ENCODE results near the gene IL10. TPM values are rescaled to one million over a fixed set of nuclear protein-coding genes. Genes with fewer than 3 reads are reported as not detected.

IL10 gene
- not detected in 2 replicates for total RNA-seq
- not detected in 2 replicates for polyA plus RNA-seq

DNA sequence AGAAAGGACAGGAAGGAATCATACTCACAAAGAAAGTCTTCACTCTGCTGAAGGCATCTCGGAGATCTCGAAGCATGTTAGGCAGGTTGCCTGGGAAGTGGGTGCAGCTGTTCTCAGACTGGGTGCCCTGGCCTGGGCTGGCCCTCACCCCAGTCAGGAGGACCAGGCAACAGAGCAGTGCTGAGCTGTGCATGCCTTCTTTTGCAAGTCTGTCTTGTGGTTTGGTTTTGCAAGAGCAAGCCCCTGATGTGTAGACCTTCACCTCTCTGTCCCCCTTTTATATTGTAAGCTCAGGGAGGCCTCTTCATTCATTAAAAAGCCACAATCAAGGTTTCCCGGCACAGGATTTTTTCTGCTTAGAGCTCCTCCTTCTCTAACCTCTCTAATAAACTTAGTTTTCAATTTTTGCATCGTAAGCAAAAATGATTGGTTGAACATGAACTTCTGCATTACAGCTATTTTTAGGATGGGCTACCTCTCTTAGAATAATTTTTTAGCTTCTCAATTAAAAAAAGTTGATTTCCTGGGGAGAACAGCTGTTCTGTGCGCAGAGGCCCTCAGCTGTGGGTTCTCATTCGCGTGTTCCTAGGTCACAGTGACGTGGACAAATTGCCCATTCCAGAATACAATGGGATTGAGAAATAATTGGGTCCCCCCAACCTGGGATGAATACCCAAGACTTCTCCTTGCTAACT lies at the start of gene IL10:
Gene IL10, minus strand, starts transcription at position 252 of the 695 bp plus-strand sequence. Its CDS starts 59 bp downstream, at position 193.
- H3K4me3 ChIP-seq, result no peak within 1 kb of the TSS
- H3K9me3 ChIP-seq (ENCODE audit: low read depth), result no peaks in the 10 kb centered on the region
- TF ChIP-seq CTCF (IDR thresholded peaks at IDR 0.05; ENCODE audit: low read depth, low read length), result no peak

GRCh38 chr1:206821493-206821892 lies 49.2 kb upstream of the IL10 start:
- Histone ChIP-seq H3K36me3 (no peaks in the 10 kb centered on the region), H3K4me3 (no peak overlapping the region), H3K27me3 (no peaks in the 10 kb centered on the region), H3K4me1 (ENCODE audit: low read depth) (peaks cover 11% of the 10 kb centered on the region), H3K9me3 (ENCODE audit: low read depth) (no peaks in the 10 kb centered on the region), H3K27ac (no peak overlapping the region)
- TF ChIP-seq CTCF (IDR thresholded peaks at IDR 0.05; ENCODE audit: low read depth, low read length), result no peak
- DNase-seq (ENCODE audit: low read depth in 1 of 2, low spot score in 1 of 2), result no peak

More for the DNA sequence above, at the start of gene IL10:
- no peaks in the 10 kb centered on the region for H3K4me1 ChIP-seq (ENCODE audit: low read depth)
- no peak for DNase-seq (ENCODE audit: low read depth in 1 of 2, low spot score in 1 of 2)
- H3K36me3 ChIP-seq, result no peaks in the 10 kb centered on the region
- H3K27me3 ChIP-seq, result no peaks in the 10 kb centered on the region
- no peak within 1 kb of the TSS for H3K27ac ChIP-seq

GRCh38 chr1:206816390-206817287 lies 44.3 kb upstream of the IL10 start:
- Histone ChIP-seq H3K27me3 (no peaks in the 10 kb centered on the region), H3K9me3 (ENCODE audit: low read depth) (no peaks in the 10 kb centered on the region), H3K36me3 (no peaks in the 10 kb centered on the region), H3K4me3 (no peak overlapping the region), H3K27ac (no peak overlapping the region), H3K4me1 (ENCODE audit: low read depth) (peaks cover 8% of the 10 kb centered on the region)
- peak in 1 of 2 donors; percentile 89 for DNase-seq (ENCODE audit: low read depth in 1 of 2, low spot score in 1 of 2)
- no peak for TF ChIP-seq CTCF (IDR thresholded peaks at IDR 0.05; ENCODE audit: low read depth, low read length)

- TF ChIP-seq CTCF (IDR thresholded peaks at IDR 0.05; ENCODE audit: low read depth, low read length), result no peak
- Histone ChIP-seq H3K4me3 (no peak overlapping the region), H3K9me3 (ENCODE audit: low read depth) (no peaks in the 10 kb centered on the region), H3K27me3 (no peaks in the 10 kb centered on the region), H3K36me3 (no peaks in the 10 kb centered on the region), H3K4me1 (ENCODE audit: low read depth) (peaks cover 8% of the 10 kb centered on the region), H3K27ac (no peak overlapping the region)
- peak in 1 of 2 donors; percentile 88 for DNase-seq (ENCODE audit: low read depth in 1 of 2, low spot score in 1 of 2)
These were observed 42.5 kb upstream of the IL10 start for GRCh38 chr1:206814716-206815341.

- Histone ChIP-seq H3K4me1 (ENCODE audit: low read depth) (peaks cover 8% of the 10 kb centered on the region), H3K36me3 (no peaks in the 10 kb centered on the region), H3K27ac (no peak overlapping the region), H3K27me3 (no peaks in the 10 kb centered on the region), H3K9me3 (ENCODE audit: low read depth) (no peaks in the 10 kb centered on the region), H3K4me3 (no peak overlapping the region)
- TF ChIP-seq CTCF (IDR thresholded peaks at IDR 0.05; ENCODE audit: low read depth, low read length), result no peak
- DNase-seq (ENCODE audit: low read depth in 1 of 2, low spot score in 1 of 2), result no peak
These were observed 40.2 kb upstream of the IL10 start for GRCh38 chr1:206812471-206812870.
